Activated CD8-positive, alpha-beta memory T cell treated with anti-CD3 and anti-CD28 coated beads, Interleukin-2, amount 50 U/mL, for 1 hour (primary cell): ENCODE measurements around the gene KCNAB1.

Source experiments
- DNase-seq: peaks from one replicate; pipeline ENCODE4 v3.0.0-alpha.2; 2020; ENCODE audit errors: extremely low read depth

Gene KCNAB1

GRCh38 chr3:156489462-156489911, 369.1 kb downstream of the KCNAB1 start:
- DNase-seq, result no peak

GRCh38 chr3:156491192-156491591, 370.8 kb downstream of the KCNAB1 start:
- no peak for DNase-seq

- DNase-seq, result no peak
These were observed 372.5 kb downstream of the KCNAB1 start for GRCh38 chr3:156492801-156493261.

GRCh38 chr3:156493887-156494286, 373.5 kb downstream of the KCNAB1 start:
- DNase-seq, result no peak

DNA sequence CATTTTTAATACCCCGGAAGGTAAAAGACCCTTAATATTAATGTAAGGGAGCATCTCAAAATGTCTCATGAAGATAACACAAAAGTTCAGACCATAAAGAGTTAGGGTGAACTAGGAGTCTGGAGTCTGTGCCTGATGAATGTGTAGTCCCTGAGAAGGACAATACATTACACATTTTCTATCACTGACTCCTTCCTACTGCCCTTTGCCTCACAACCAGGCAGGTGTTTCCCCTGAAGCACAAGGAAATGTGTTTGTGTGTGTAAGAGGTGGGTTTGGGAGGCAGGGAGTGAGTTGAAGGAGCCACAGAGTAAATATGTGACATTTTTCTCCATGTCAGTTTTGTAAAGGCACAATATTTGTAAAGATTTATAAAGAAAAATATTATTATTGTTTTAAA, 375.4 kb downstream of the KCNAB1 start:
- no peak for DNase-seq

DNA sequence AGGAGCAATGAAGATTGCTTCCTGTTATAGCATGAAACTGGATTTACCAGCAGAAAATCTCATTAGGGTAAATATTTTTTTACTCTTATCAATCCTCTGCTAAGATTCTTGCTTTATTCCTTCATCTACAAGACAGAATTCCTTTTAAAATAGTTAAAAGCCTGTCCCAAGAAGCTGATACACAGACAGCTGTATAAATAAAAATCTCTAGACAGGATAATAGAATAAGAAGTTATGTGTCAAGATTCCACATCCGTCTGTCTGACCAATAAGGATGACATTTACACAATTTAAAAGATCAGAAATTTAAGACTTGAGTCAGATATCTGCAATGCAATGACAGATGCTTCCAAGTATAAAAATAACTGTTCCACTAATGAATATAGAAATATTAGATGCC, 376.9 kb downstream of the KCNAB1 start:
- no peak for DNase-seq

DNA sequence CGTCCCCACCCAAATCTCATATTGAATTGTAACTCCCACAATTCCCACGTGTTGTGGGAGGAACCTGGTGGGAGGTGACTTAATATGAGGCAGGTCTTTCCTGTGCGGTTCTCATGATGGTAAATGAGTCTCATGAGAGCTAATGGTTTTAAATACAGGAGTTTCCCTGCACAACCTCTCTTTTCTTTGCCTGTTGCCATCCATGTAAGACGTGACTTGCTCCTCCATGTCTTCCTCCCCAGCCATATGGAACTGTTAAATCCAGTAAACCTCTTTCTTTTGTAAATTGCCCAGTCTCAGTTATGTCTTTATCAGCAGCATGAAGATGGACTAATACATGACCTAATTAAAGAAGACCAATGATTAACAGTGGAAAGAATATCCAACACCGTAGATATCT, 377.9 kb downstream of the KCNAB1 start:
- DNase-seq, result no peak

- no peak for DNase-seq
These were observed 386.9 kb downstream of the KCNAB1 start for GRCh38 chr3:156507285-156507684.

DNA sequence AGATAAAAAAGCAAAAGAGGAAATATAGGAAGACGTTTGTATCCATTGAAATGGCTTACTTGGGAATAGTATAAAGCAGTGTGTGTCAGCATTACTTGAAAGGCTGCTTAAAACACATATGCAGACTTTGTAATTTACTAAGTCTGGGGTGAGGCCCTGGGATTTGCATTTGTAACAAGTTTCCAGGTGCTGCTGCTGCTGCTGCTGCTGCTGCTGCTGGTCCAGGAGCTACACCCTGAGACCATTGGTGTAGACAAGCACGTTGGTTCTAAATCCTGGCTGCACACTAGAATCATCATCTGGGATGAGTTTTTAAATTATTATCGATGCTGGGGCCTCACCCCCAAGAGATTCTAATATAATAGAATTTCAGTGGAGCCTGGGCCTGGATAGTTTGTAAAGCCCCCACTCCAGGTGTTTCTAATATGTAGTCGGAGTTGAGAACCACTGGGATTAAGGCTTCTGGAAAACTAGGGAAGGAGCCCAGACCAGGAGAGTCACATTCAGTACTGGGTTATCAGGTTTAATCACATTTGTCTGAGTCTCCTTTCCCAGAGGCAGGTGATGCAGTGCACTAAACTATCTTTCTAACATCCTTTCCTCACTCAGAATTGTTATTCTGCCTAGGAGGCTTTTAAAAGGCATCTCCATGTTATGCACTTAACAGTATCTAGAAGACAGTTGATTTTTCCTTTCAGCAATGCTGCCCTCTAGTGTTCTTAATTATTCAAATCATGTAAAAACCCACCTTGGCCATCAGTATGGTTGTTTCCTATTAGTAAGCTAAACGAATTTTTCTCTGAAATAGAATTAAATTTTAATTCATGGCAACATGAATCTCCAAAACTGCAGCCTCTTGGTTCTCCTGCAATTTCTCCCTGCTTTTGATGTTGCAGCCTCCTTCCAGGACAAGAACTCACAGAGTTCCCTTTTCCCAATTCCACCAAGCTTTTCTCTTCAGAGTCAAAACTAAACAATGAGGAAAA, 389.1 kb downstream of the KCNAB1 start:
- no peak for DNase-seq

GRCh38 chr3:156511987-156512677, 391.8 kb downstream of the KCNAB1 start:
- no peak for DNase-seq

DNA sequence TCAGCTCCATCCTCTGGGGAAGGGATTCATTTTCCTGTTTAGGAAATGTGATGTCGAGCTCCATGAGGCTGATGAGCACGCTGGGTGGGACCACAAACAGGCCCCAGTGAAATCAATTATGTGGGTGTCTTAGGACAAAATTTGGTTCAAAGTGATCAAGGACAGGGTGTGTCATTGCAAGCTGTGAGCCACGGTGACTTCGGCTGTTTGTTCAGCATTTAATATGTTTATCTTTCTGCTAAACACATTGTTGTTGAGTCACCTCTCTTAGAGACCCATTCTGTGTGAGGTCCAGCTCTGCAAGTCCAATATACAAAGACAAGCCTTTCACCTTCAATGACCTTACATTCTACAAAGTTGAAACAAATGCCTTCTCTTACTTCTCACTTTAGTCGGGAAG, 393.2 kb downstream of the KCNAB1 start:
- no peak for DNase-seq

DNA sequence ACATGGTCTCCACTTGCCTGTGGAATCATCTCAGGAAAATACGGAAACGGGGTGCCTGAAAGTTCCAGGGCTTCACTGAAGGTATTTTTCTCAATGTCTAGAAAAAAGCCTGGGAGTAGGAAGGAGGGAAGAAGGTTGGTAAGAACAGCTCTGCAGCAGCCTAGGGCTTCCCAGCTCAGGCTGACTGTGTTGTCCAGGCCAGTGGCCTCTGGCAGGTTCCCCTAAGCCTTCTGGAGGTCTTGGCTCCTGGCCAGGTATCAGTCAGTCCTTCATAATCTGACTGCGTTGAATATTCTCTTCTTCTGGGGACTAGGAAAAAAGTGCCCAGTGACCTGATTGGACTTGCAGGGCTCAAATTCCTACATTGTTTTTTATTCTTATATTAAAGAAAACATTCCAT, 395.9 kb downstream of the KCNAB1 start:
- no peak for DNase-seq

GRCh38 chr3:156516961-156517360, 396.6 kb downstream of the KCNAB1 start:
- no peak for DNase-seq

DNA sequence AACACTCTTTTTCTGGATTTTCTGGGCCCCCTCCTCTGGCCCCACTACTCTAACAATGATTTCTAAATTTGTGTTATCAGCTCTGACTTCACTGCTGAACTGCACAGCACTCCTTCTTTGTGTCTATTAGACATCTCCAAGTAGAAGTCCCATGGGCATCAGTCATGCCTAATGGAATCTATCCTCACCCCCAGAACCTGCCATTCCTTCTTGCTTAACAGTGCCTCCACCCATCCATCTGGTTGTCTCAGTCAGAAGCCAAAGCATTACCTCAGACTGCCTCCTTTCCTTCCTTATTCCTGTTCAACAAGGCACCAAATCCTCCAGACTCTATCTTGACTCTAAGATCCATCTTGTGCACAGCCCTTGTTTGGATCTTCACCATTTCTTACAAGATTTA, 398.3 kb downstream of the KCNAB1 start:
- DNase-seq, result no peak

DNA sequence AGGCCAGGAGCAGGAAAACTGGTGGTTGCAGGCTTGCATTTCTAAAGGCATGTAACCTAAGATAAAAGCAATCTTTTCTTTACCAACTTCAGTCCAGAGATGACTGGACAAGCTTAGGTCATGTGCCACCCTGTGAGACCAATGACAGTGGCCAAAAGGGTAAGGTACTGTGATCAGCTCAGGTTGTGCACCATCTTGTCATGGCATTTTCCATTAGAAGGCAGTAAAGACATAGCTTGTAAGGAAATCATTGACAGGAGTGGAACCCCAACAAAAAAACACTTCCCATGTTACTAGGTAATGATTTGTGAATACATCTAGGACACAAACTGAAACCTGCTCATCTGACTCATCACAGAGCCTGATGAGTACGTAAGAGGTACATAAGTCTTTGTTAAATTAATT, 399.4 kb downstream of the KCNAB1 start:
- DNase-seq, result no peak

- no peak for DNase-seq
These were observed 402.3 kb downstream of the KCNAB1 start for GRCh38 chr3:156522673-156523072.

DNA sequence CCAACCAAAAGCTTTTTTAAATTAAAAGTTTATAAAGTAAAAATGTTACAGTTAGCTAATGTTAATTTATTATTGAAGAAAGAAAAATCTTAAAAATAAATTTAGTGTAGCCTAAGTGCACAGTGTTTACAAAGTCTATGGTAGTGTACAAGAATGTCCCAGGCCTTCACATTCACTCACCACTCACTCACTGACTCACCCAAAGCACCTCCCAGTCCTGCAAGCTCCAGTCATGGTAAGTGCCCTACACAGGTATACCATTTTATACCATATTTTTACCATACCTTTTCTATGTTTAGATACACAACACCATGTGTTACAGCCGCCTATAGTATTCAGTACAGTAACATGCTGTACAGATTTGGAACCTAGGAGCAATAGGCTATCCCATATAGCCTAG, 405.4 kb downstream of the KCNAB1 start:
- no peak for DNase-seq

DNA sequence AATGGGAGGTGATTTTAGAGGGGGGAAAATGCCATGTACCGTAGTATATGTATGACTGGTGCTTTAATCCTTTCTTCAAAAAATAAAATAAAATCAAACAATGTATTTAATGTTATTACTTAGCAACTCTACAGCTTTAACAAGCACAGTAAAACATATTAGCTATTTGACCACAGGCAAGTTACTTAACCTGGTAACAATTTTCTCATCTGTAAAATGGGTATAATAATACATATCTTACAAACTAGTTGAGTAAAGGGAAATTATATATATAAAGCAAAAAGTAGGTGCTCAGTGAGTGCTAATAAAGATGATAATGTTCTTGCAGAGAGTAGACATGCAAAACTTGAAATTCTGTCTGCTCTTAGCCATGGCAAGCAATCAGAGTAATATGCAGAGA, 406.7 kb downstream of the KCNAB1 start:
- DNase-seq, result no peak

DNA sequence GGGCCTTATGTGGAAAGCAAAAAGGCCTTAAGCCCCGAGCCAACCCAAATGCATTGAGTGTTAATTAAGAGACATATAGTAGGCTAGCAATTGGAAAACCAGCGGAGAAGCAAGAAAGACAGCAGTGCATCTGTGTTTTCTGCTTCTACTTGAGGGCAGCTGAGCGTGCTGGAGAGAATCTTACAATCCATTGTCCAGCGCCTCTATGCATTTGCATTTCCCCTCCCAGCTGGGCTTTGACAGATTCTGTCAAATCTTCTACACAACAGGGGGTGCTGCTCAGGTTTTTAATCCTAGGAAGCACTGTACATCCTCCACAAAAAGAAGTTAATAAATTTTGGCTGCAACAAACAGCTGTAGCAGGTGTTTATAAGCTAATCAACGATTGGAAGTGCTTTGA, 410.6 kb downstream of the KCNAB1 start:
- no peak for DNase-seq

GRCh38 chr3:156532730-156533129, 412.4 kb downstream of the KCNAB1 start:
- no peak for DNase-seq

- no peak for DNase-seq
These were observed 412.8 kb downstream of the KCNAB1 start for GRCh38 chr3:156533205-156533604.

GRCh38 chr3:156535162-156535627, 414.8 kb downstream of the KCNAB1 start:
- DNase-seq, result no peak

GRCh38 chr3:156535798-156536197, 415.4 kb downstream of the KCNAB1 start:
- no peak for DNase-seq
